Breast epithelium (tissue), 4 donors: Measurements from ENCODE around the gene YPEL5. TPM values are rescaled to one million over a fixed set of nuclear protein-coding genes. Genes with fewer than 3 reads are reported as not detected.
A peak's percentile ranks its signal among the peaks of the same experiment; 100 is the strongest.

ENCODE experiments used
- DNase-seq, 2 donors: peaks; one replicate each; pipeline ENCODE4 v3.0.0-alpha.2; 2019; ENCODE audit warnings: low spot score in 2 of 2
- H3K27ac ChIP-seq, 2 donors: fragments of 200-600 bp; sonication (generic) in 1 of 2; one replicate each; pipeline ENCODE4 v1.5.1; 2016 to 2019; ENCODE audit warnings: mild to moderate bottlenecking in 1 of 2
- H3K27me3 ChIP-seq, 2 donors: fragments of 200-600 bp; sonication (generic) in 1 of 2; one replicate each; pipeline versions ENCODE4 v1.5.1 to v1.6.0; 2017 to 2019; ENCODE audit warnings: control low read depth in 1 of 2, mild to moderate bottlenecking in 1 of 2
- H3K36me3 ChIP-seq: fragments of 200-600 bp; one replicate; pipeline ENCODE4 v1.5.1; 2019
- H3K4me1 ChIP-seq, 2 donors: fragments of 200-600 bp; sonication (generic); one replicate each; pipeline ENCODE4 v1.5.1; 2016 to 2019; ENCODE audit warnings: control low read depth in 1 of 2
- H3K4me3 ChIP-seq, 3 donors: fragments of 200-600 bp; sonication (generic); 1 replicate in 2 of 3; 2 replicates in 1 of 3; pipeline ENCODE4 v1.5.1; 2016 to 2019; ENCODE audit warnings: mild to moderate bottlenecking in 3 of 3, moderate library complexity in 2 of 3
- H3K9me3 ChIP-seq, 2 donors: fragments of 200-600 bp; sonication (generic) in 1 of 2; one replicate each; pipeline ENCODE4 v1.5.1; 2016 to 2019; ENCODE audit warnings: control low read depth in 1 of 2
- CTCF ChIP-seq, 3 donors: fragments of 450-650 bp; IDR thresholded peaks; one replicate each; pipeline ENCODE4 v1.5.1; 2016 to 2017; ENCODE audit warnings: antibody characterized with exemption in 3 of 3, mild to moderate bottlenecking in 3 of 3, moderate library complexity in 3 of 3
- POLR2A ChIP-seq: fragments of 450-650 bp; IDR thresholded peaks from one replicate; pipeline ENCODE4 v1.6.1; 2016; ENCODE audit warnings: antibody characterized with exemption, mild to moderate bottlenecking, moderate library complexity
- POLR2AphosphoS5 ChIP-seq, 3 donors: sonication (generic); formaldehyde crosslinking; IDR thresholded peaks; one replicate each; pipeline ENCODE4 v1.6.1; 2017; ENCODE audit warnings: antibody characterized with exemption in 3 of 3
- intact Hi-C: fragments of 100-400 bp; cut with DNase I; formaldehyde crosslinking; loops from one replicate; pipeline ENCODE4 v1.15.1; 2023; ENCODE audit warnings: low total_unique reads
- total RNA-seq, 3 donors: library from RNA; depleted of rRNA; stranded (reverse); fragments of >200 nt; gene quantifications; one replicate each; pipeline ENCODE4 v1.1.0, GENCODE V29; 2016

The YPEL5 gene
- total RNA-seq, 3 donors from 2014 or later = 90.8 to 161 (median 104) TPM

GRCh38 chr2:30147196-30147714 lies 448 bp downstream of the YPEL5 start:
- intact Hi-C loops = no loop called here
- peak overlapping the region; percentile 99 to 100 for H3K27ac ChIP-seq
- no peaks in the 10 kb centered on the region for H3K9me3 ChIP-seq
- no peak for TF ChIP-seq CTCF (IDR thresholded peaks at IDR 0.05)
- TF ChIP-seq POLR2A = no peak
- TF ChIP-seq POLR2AphosphoS5 (IDR thresholded peaks at IDR 0.05) = no peak
- H3K27me3 ChIP-seq = no peaks in the 10 kb centered on the region
- peaks cover 3% of the 10 kb centered on the region for H3K36me3 ChIP-seq
- DNase-seq = no peak
- peaks cover 3 to 22% of the 10 kb centered on the region in 2 donors for H3K4me1 ChIP-seq
- H3K4me3 ChIP-seq = peak overlapping the region; percentile 91 to 96 (median 96)

- H3K36me3 ChIP-seq = peaks cover 3% of the 10 kb centered on the region
- peak; percentile 67 to 75 for DNase-seq
- TF ChIP-seq POLR2A (no peak), CTCF (IDR thresholded peaks at IDR 0.05) (peak in 1 of 3 donors; percentile 46), POLR2AphosphoS5 (IDR thresholded peaks at IDR 0.05) (peak; percentile 20 to 87 (median 63))
- intact Hi-C loops = no loop called here
- H3K9me3 ChIP-seq = no peaks in the 10 kb centered on the region
- peak overlapping the region; percentile 99 to 100 for H3K27ac ChIP-seq
- H3K4me3 ChIP-seq = peak overlapping the region; percentile 91 to 96 (median 96)
- H3K4me1 ChIP-seq = peaks cover 3 to 22% of the 10 kb centered on the region in 2 donors
- no peaks in the 10 kb centered on the region for H3K27me3 ChIP-seq
Observed at GRCh38 chr2:30147715-30148610, 1.2 kb downstream of the YPEL5 start.

GRCh38 chr2:30148850-30149249 lies 2.0 kb downstream of the YPEL5 start:
- peaks cover 3 to 22% of the 10 kb centered on the region in 2 donors for H3K4me1 ChIP-seq
- no peaks in the 10 kb centered on the region for H3K9me3 ChIP-seq

GRCh38 chr2:30149513-30149912 lies 2.7 kb downstream of the YPEL5 start:
- Histone ChIP-seq H3K27ac (peak overlapping the region; percentile 27 to 100), H3K9me3 (no peaks in the 10 kb centered on the region), H3K4me1 (peaks cover 3 to 22% of the 10 kb centered on the region in 2 donors), H3K27me3 (no peaks in the 10 kb centered on the region), H3K36me3 (peaks cover 3% of the 10 kb centered on the region), H3K4me3 (peak overlapping the region in 1 of 3 donors; percentile 35)
- TF ChIP-seq POLR2AphosphoS5 (IDR thresholded peaks at IDR 0.05) = no peak
- no peak for TF ChIP-seq CTCF (IDR thresholded peaks at IDR 0.05)
- no peak for TF ChIP-seq POLR2A
- intact Hi-C loops = no loop called here
- DNase-seq = no peak

More at GRCh38 chr2:30148850-30149249, 2.0 kb downstream of the YPEL5 start:
- Histone ChIP-seq H3K36me3 (peaks cover 3% of the 10 kb centered on the region), H3K27me3 (no peaks in the 10 kb centered on the region), H3K4me3 (no peak overlapping the region), H3K27ac (peak overlapping the region; percentile 3 to 100)
- intact Hi-C loops = no loop called here
- TF ChIP-seq POLR2A (no peak), POLR2AphosphoS5 (IDR thresholded peaks at IDR 0.05) (no peak), CTCF (IDR thresholded peaks at IDR 0.05) (no peak)
- no peak for DNase-seq

- Histone ChIP-seq H3K9me3 (no peaks in the 10 kb centered on the region), H3K4me1 (peaks cover 3 to 22% of the 10 kb centered on the region in 2 donors), H3K27ac (peak overlapping the region; percentile 27 to 100), H3K4me3 (peak overlapping the region in 1 of 3 donors; percentile 35), H3K27me3 (no peaks in the 10 kb centered on the region), H3K36me3 (peaks cover 3% of the 10 kb centered on the region)
- intact Hi-C loops = no loop called here
- no peak for DNase-seq
- no peak for TF ChIP-seq POLR2A
- TF ChIP-seq POLR2AphosphoS5 (IDR thresholded peaks at IDR 0.05) = no peak
- no peak for TF ChIP-seq CTCF (IDR thresholded peaks at IDR 0.05)
Observed at GRCh38 chr2:30149976-30150375, 3.2 kb downstream of the YPEL5 start.
